AG04450 (cell line): ENCODE results near the gene POMGNT2. TPM values are rescaled to one million over a fixed set of nuclear protein-coding genes. Genes with fewer than 3 reads are reported as not detected.

Experiments used
- CTCF ChIA-PET: fragments of 300-600, 350-600 bp; formaldehyde crosslinking; extraction: SDS; loops from one replicate; lab custom pipeline; 2022; ENCODE audit warnings: antibody characterized with exemption, inconsistent platforms; lab: Charles Lee
- POLR2A ChIA-PET: fragments of 350-600 bp; formaldehyde crosslinking; extraction: SDS; loops from one replicate; lab custom pipeline; 2021; ENCODE audit warnings: antibody characterized with exemption, inconsistent platforms; lab: Yijun Ruan, JAX
- DNase-seq: peaks from one replicate; pipeline ENCODE4 v3.0.0-alpha.2; 2011; ENCODE audit warnings: low read depth, low spot score
- H3K27ac ChIP-seq: one replicate; pipeline ENCODE4 v1.5.1; 2012; ENCODE audit warnings: low read depth, low read length, control low read depth
- H3K27me3 ChIP-seq: one replicate; pipeline ENCODE4 v1.6.0; 2012; ENCODE audit warnings: low read length; ENCODE audit not compliant: control insufficient read depth, insufficient read depth
- H3K4me3 ChIP-seq: 2 replicates; pipeline ENCODE4 v1.5.1; 2011; ENCODE audit warnings: mild to moderate bottlenecking, low read depth, low read length, control low read depth
- H3K9me3 ChIP-seq: 2 replicates; pipeline ENCODE4 v1.5.1; 2012; ENCODE audit warnings: low read length; ENCODE audit not compliant: control insufficient read depth, insufficient read depth
- CTCF ChIP-seq: IDR thresholded peaks from 2 replicates; pipeline ENCODE4 v1.5.1; 2011; ENCODE audit warnings: low read depth, low read length, control low read depth, inconsistent platforms
- polyA plus RNA-seq: library from polyadenylated mRNA; depleted of rRNA; stranded (reverse); fragments of >200 nt; gene quantifications from 2 replicates; pipeline ENCODE4 v1.2.3, GENCODE V29; 2011

Gene POMGNT2
- polyA plus RNA-seq, 1 experiment, result 9.3 TPM

- peaks cover 4% of the 10 kb centered on the region; the same call in 1 of the 2 replicates for H3K9me3 ChIP-seq
- TF ChIP-seq CTCF, result no peak
- CTCF ChIA-PET, result no interaction called here
- H3K4me3 ChIP-seq, result no peak overlapping the region
- H3K27me3 ChIP-seq, result no peaks in the 10 kb centered on the region
- no peak for DNase-seq
- H3K27ac ChIP-seq, result no peak overlapping the region
- POLR2A ChIA-PET, result no interaction called here
Observed at GRCh38 chr3:43035801-43036365, 70.0 kb downstream of the POMGNT2 start.

- Histone ChIP-seq H3K4me3 (no peak overlapping the region), H3K27ac (no peak overlapping the region), H3K9me3 (peaks cover 4% of the 10 kb centered on the region; the same call in 1 of the 2 replicates), H3K27me3 (no peaks in the 10 kb centered on the region)
- no peak for DNase-seq
- CTCF ChIA-PET, result no interaction called here
- TF ChIP-seq CTCF, result no peak
- POLR2A ChIA-PET, result no interaction called here
Observed at GRCh38 chr3:43034911-43035310, 71.0 kb downstream of the POMGNT2 start.

- ChIA-PET POLR2A (no interaction called here), CTCF (no interaction called here)
- Histone ChIP-seq H3K4me3 (no peak overlapping the region), H3K27me3 (no peaks in the 10 kb centered on the region), H3K27ac (no peak overlapping the region), H3K9me3 (peaks cover 4% of the 10 kb centered on the region; the same call in 1 of the 2 replicates)
- no peak for TF ChIP-seq CTCF
- DNase-seq, result no peak
Observed at GRCh38 chr3:43034200-43034599, 71.7 kb downstream of the POMGNT2 start.

- ChIA-PET POLR2A (no interaction called here), CTCF (no interaction called here)
- Histone ChIP-seq H3K9me3 (peaks cover 4% of the 10 kb centered on the region; the same call in 1 of the 2 replicates), H3K4me3 (no peak overlapping the region), H3K27ac (no peak overlapping the region), H3K27me3 (no peaks in the 10 kb centered on the region)
- DNase-seq, result no peak
- no peak for TF ChIP-seq CTCF
Observed at GRCh38 chr3:43032646-43033628, 72.9 kb downstream of the POMGNT2 start.
